Esophagus muscularis mucosa (tissue), 4 donors: ENCODE results near the gene ATP9A. TPM values are rescaled to one million over a fixed set of nuclear protein-coding genes. Genes with fewer than 3 reads are reported as not detected.
A peak's percentile ranks its signal among the peaks of the same experiment; 100 is the strongest.

ENCODE experiments used
- DNase-seq: peaks from one replicate; pipeline ENCODE4 v3.0.0-alpha.2; 2017; ENCODE audit errors: extremely low spot score
- H3K27ac ChIP-seq, 4 donors: fragments of 200-600 bp; sonication (generic); replicated peaks in 1 of 4; 1 replicate in 3 of 4; 2 replicates in 1 of 4; pipeline ENCODE4 v1.5.1; 2016 to 2019; ENCODE audit warnings: mild to moderate bottlenecking in 1 of 4
- H3K27me3 ChIP-seq, 4 donors: fragments of 200-600 bp; sonication (generic); one replicate each; pipeline versions ENCODE4 v1.5.1 to v1.6.0; 2016 to 2019
- H3K36me3 ChIP-seq, 4 donors: fragments of 200-600 bp; sonication (generic); one replicate each; pipeline ENCODE4 v1.5.1; 2016 to 2019
- H3K4me1 ChIP-seq, 4 donors: fragments of 200-600 bp; sonication (generic); one replicate each; pipeline ENCODE4 v1.5.1; 2016 to 2019
- H3K4me3 ChIP-seq, 4 donors: fragments of 200-600 bp; sonication (generic); 1 replicate in 2 of 4; 2 replicates in 2 of 4; pipeline ENCODE4 v1.5.1; 2016 to 2019; ENCODE audit warnings: mild to moderate bottlenecking in 4 of 4, moderate library complexity in 1 of 4
- H3K9me3 ChIP-seq, 4 donors: fragments of 200-600 bp; sonication (generic); 1 replicate in 3 of 4; 2 replicates in 1 of 4; pipeline ENCODE4 v1.5.1; 2016 to 2019
- EP300 ChIP-seq: sonication (generic); formaldehyde crosslinking; IDR thresholded peaks from one replicate; pipeline ENCODE4 v1.6.1; 2017; ENCODE audit warnings: antibody characterized with exemption
- POLR2A ChIP-seq: fragments of 450-650 bp; IDR thresholded peaks from one replicate; pipeline ENCODE4 v1.6.1; 2017; ENCODE audit warnings: antibody characterized with exemption, moderate library complexity, mild to moderate bottlenecking, low read depth
- POLR2AphosphoS5 ChIP-seq, 2 donors: sonication (generic); formaldehyde crosslinking; IDR thresholded peaks; one replicate each; pipeline ENCODE4 v1.6.1; 2017; ENCODE audit warnings: antibody characterized with exemption in 2 of 2
- WGBS: methylation state at CpG from one replicate; pipeline ENCODE4 v1.1.5; 2018; 5-methylcytosine and 5-hydroxymethylcytosine counted together
- intact Hi-C: fragments of 100-400 bp; cut with DNase I; formaldehyde crosslinking; loops from one replicate; pipeline ENCODE4 v1.15.1; 2023
- total RNA-seq, 4 donors: library from RNA; depleted of rRNA; stranded (reverse); fragments of >200 nt; gene quantifications; one replicate each; pipeline versions ENCODE4 v1.1.0 to v1.2.1, GENCODE V29; 2016
- TF ChIP-seq, protein P1 (sequence below), 3 experiments: fragments of 200-600 bp in 2 of 3; fragments of 450-650 bp in 1 of 3; sonication (generic) in 2 of 3; IDR thresholded peaks; one replicate each; pipeline ENCODE4 v1.5.1; 2017 to 2019; ENCODE audit warnings: antibody characterized with exemption in 3 of 3, mild to moderate bottlenecking in 2 of 3, moderate library complexity in 1 of 3

The ATP9A gene
- total RNA-seq, 4 donors from 2014 or later, result 44.4 to 70.9 (median 56.0) TPM

DNA sequence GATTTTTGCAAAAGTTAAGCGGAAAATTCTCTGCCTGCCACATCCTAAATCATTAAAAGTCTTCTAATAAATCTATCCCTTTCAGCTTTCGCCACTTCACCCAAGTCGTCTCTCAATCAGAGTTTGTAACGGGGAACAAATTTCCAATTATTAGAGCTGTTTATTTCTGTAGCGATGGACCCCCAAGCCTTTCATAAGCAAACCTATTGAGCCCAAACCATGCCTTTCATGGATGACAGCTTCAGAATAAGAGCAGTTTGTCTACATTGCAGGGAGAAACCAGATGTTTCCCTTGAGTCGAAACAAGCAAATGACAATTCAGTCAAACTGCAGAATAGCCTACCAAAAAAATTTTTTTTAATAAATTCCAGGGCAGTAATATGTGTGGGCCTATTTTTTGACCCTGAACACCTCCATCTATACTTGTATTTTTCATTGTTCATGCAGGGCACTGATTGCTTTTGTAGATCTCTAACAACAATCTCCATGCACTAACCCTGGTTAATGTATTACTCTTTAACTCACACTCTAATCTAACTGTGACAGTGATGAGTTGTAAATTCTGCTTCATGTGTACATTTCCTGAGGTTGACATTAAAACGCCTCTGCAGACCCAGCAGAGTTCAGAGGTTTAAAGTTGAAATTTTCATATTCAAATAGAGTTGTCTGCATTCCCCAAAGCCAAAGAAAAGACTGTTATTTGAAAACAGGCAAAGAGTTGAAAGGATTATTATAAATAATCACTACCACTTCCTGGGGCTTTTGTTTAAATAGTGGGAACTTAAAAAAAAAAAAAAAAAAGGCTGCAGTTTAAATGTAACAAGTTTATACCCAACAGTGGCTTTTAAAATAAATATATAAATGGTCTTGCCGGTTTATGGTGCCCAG, 64.5 kb downstream of the ATP9A start:
- intact Hi-C loops, result loop anchor here (10.0 kb wide), 1 partner anchor 381 kb away; no protein-coding TSS in a partner anchor
- H3K27me3 ChIP-seq, result no peaks in the 10 kb centered on the region
- no peak overlapping the region for H3K4me3 ChIP-seq
- WGBS, result 80% methylated on average over 8 of the region's 8 CpGs
- H3K27ac ChIP-seq, result no peak overlapping the region
- H3K9me3 ChIP-seq, result no peaks in the 10 kb centered on the region
- H3K36me3 ChIP-seq, result peaks cover 0 to 5% (median 0%) of the 10 kb centered on the region in 4 donors
- TF ChIP-seq, protein P1, sequence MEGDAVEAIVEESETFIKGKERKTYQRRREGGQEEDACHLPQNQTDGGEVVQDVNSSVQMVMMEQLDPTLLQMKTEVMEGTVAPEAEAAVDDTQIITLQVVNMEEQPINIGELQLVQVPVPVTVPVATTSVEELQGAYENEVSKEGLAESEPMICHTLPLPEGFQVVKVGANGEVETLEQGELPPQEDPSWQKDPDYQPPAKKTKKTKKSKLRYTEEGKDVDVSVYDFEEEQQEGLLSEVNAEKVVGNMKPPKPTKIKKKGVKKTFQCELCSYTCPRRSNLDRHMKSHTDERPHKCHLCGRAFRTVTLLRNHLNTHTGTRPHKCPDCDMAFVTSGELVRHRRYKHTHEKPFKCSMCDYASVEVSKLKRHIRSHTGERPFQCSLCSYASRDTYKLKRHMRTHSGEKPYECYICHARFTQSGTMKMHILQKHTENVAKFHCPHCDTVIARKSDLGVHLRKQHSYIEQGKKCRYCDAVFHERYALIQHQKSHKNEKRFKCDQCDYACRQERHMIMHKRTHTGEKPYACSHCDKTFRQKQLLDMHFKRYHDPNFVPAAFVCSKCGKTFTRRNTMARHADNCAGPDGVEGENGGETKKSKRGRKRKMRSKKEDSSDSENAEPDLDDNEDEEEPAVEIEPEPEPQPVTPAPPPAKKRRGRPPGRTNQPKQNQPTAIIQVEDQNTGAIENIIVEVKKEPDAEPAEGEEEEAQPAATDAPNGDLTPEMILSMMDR (IDR thresholded peaks at IDR 0.05), result no peak
- TF ChIP-seq POLR2A, result no peak
- TF ChIP-seq EP300, result no peak
- no peak for TF ChIP-seq POLR2AphosphoS5 (IDR thresholded peaks at IDR 0.05)
- peaks cover 0 to 6% (median 2%) of the 10 kb centered on the region in 4 donors for H3K4me1 ChIP-seq
- no peak for DNase-seq

DNA sequence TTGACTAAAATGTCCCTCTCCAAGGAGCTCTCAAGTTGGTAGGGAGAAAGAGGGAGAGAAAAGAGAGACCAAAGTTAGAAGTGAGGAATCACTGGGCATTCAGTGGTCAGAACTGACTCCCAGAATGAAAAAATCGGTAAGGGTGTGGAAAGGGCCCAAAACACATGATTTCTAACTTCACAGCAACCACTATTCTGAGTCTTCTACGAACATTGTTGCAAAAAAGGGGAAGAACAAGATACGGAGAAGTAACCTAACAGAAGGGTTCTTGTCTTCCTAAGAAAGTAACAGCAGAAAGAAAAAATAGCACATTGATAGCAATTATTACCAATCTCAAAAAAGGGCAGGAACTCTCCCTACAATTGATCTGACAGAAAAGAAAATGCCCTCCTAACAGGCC, 65.6 kb downstream of the ATP9A start:
- Histone ChIP-seq H3K4me3 (no peak overlapping the region), H3K9me3 (no peaks in the 10 kb centered on the region), H3K4me1 (peaks cover 0 to 6% (median 2%) of the 10 kb centered on the region in 4 donors), H3K27me3 (no peaks in the 10 kb centered on the region), H3K36me3 (peaks cover 0 to under 1% (median 0%) of the 10 kb centered on the region in 4 donors), H3K27ac (no peak overlapping the region)
- TF ChIP-seq EP300, result no peak
- no peak for TF ChIP-seq POLR2AphosphoS5 (IDR thresholded peaks at IDR 0.05)
- TF ChIP-seq, protein P1 (IDR thresholded peaks at IDR 0.05), result no peak
- no peak for TF ChIP-seq POLR2A
- 70% methylated on average over 3 of the region's 3 CpGs for WGBS
- DNase-seq, result no peak
- intact Hi-C loops, result loop anchor here (10.0 kb wide), 1 partner anchor 382 kb away; no protein-coding TSS in a partner anchor

DNA sequence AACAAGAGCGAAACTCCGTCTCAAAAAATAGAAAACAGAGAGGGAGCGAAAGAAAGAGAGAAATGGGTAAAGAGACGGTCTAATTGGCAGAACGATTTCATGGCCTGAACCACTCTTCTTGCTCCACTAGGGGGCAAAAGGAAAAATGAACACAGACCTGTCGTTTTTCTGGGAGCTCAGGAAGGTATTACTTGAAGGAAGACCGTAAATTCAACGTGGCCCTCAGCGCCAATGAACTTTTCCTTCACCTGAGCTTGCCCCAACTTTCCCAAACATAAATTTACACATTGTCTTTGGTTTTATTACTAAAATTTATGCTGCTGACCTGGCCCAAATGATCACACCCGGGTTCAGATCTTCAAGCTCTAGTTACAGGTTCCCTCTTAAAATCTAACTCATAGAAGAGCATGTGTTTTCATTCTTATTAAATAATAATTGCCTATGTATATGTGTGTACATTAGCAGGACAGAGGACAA, 67.3 kb downstream of the ATP9A start:
- WGBS, result 43% methylated on average over 10 of the region's 10 CpGs
- no peak for DNase-seq

DNA sequence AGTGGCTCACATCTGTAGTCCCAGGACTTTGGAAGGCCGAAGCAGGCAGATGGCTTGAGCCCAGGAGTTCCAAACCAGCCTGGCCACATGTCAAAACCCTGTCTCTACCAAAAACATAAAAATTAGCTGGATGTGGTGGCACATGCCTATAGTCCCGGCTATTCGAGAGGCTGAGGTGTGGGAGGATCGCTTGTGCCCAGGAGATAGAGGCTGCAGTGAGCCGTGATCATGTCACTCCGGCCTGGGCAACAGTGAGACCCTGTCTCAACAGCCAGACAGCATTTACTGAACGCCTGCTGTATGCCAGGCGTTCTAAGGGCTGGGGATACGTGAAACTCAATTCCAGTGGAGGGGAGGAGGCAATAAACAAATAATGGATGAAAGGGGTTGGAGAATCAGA, 69.9 kb downstream of the ATP9A start:
- H3K4me3 ChIP-seq, result no peak overlapping the region
- 92% methylated on average over 9 of the region's 9 CpGs for WGBS

More for the DNA sequence above, 67.3 kb downstream of the ATP9A start:
- Histone ChIP-seq H3K27ac (no peak overlapping the region), H3K27me3 (no peaks in the 10 kb centered on the region), H3K36me3 (no peaks in the 10 kb centered on the region), H3K9me3 (no peaks in the 10 kb centered on the region), H3K4me3 (no peak overlapping the region), H3K4me1 (peaks cover 0 to 21% (median 15%) of the 10 kb centered on the region in 4 donors)
- intact Hi-C loops, result loop anchor here (10.0 kb wide), 1 partner anchor 384 kb away; no protein-coding TSS in a partner anchor
- TF ChIP-seq, protein P1 (IDR thresholded peaks at IDR 0.05), result peak; percentile 64 to 77 (median 69)
- TF ChIP-seq POLR2AphosphoS5 (IDR thresholded peaks at IDR 0.05), result no peak

More for the DNA sequence above, 69.9 kb downstream of the ATP9A start:
- peaks cover 0 to 13% (median 9%) of the 10 kb centered on the region in 4 donors for H3K36me3 ChIP-seq
- no peak for DNase-seq
- H3K27me3 ChIP-seq, result no peaks in the 10 kb centered on the region
- H3K9me3 ChIP-seq, result no peaks in the 10 kb centered on the region
- TF ChIP-seq EP300, result no peak
- TF ChIP-seq POLR2AphosphoS5 (IDR thresholded peaks at IDR 0.05), result no peak
- TF ChIP-seq, protein P1 (IDR thresholded peaks at IDR 0.05), result no peak
- TF ChIP-seq POLR2A, result no peak
- H3K4me1 ChIP-seq, result peaks cover 0 to 22% (median 15%) of the 10 kb centered on the region in 4 donors
- intact Hi-C loops, result no loop called here
- no peak overlapping the region for H3K27ac ChIP-seq
